Endothelial cell of umbilical vein (primary cell): ENCODE measurements around the gene SLC45A2. TPM values are rescaled to one million over a fixed set of nuclear protein-coding genes. Genes with fewer than 3 reads are reported as not detected.

Source experiments
- BruUV-seq: library from RNA; stranded (reverse); fragments of 400-500 nt; replicated peaks from 2 replicates; lab custom pipeline; 2021; lab: Mats Ljungman, UMichigan
- CTCF ChIA-PET: fragments of 300-600, 350-600 bp; sonication (Branson Sonifier 250); formaldehyde crosslinking; loops from one replicate; lab custom pipeline; 2021; ENCODE audit warnings: antibody characterized with exemption, inconsistent platforms; lab: Charles Lee
- POLR2A ChIA-PET: fragments of 300-600, 350-600 bp; sonication (Branson Sonifier 250); formaldehyde crosslinking; loops from one replicate; lab custom pipeline; 2021; ENCODE audit warnings: antibody characterized with exemption, inconsistent platforms; lab: Charles Lee
- DNase-seq: peaks from one replicate; pipeline ENCODE4 v3.0.0-alpha.2; 2011; ENCODE audit warnings: low read depth, low spot score
- FAIRE-seq: peaks from 2 replicates; lab custom pipeline; 2011; peaks lifted over from hg19 to GRCh38; lab: Jason Lieb, UNC
- H2AFZ ChIP-seq: 2 replicates; pipeline ENCODE4 v1.6.0; 2012; ENCODE audit warnings: low read depth, low read length, control low read depth, inconsistent platforms
- H3K27ac ChIP-seq: 2 replicates; pipeline ENCODE4 v1.5.1; 2011; ENCODE audit warnings: low read depth, mild to moderate bottlenecking, control low read depth, low read length, moderate library complexity; ENCODE audit not compliant: insufficient read depth
- H3K27me3 ChIP-seq, 2 experiments: 2 replicates each; pipeline versions ENCODE4 v1.6.0 to v1.6.1; 2011; ENCODE audit warnings: low read length in 2 of 2, mixed read lengths in 1 of 2; ENCODE audit not compliant: control insufficient read depth in 2 of 2, insufficient read depth in 2 of 2
- H3K36me3 ChIP-seq, 2 experiments: 2 replicates in 1 of 2; 3 replicates in 1 of 2; pipeline ENCODE4 v1.5.1; 2011; ENCODE audit warnings: low read length in 2 of 2, mild to moderate bottlenecking in 1 of 2, moderate library complexity in 1 of 2; ENCODE audit not compliant: control insufficient read depth in 2 of 2, insufficient read depth in 2 of 2; ENCODE audit errors: extremely low read depth in 1 of 2
- H3K4me1 ChIP-seq: 3 replicates; pipeline ENCODE4 v1.5.1; 2011; ENCODE audit warnings: mild to moderate bottlenecking, low read length; ENCODE audit not compliant: control insufficient read depth, insufficient read depth; ENCODE audit errors: extremely low read depth
- H3K4me2 ChIP-seq: 2 replicates; pipeline ENCODE4 v1.6.1; 2011; ENCODE audit warnings: low read length, control low read depth, mixed read lengths; ENCODE audit not compliant: insufficient read depth
- H3K4me3 ChIP-seq, 3 experiments: fragments of 200-600 bp in 1 of 3; sonication (generic), shearing (Covaris generic) in 1 of 3; replicated peaks in 1 of 3; 2 replicates each; pipeline ENCODE4 v1.5.1; 2011 to 2016; ENCODE audit warnings: control low read depth in 3 of 3, low read length in 3 of 3, mild to moderate bottlenecking in 2 of 3, inconsistent platforms in 1 of 3, low read depth in 1 of 3, moderate library complexity in 1 of 3; ENCODE audit not compliant: insufficient read depth in 1 of 3
- H3K79me2 ChIP-seq: 2 replicates; pipeline ENCODE4 v1.6.0; 2012; ENCODE audit warnings: low read length, inconsistent platforms; ENCODE audit not compliant: control insufficient read depth, insufficient read depth
- H3K9ac ChIP-seq: replicated peaks from 2 replicates; pipeline ENCODE3; 2011; ENCODE audit warnings: low read length, control low read depth; ENCODE audit not compliant: insufficient read depth; ENCODE audit errors: extremely low read depth
- H3K9me1 ChIP-seq: replicated peaks from 3 replicates; pipeline ENCODE4 v1.6.0; 2011; ENCODE audit warnings: mild to moderate bottlenecking, low read length; ENCODE audit not compliant: control insufficient read depth, insufficient read depth; ENCODE audit errors: extremely low read depth
- H3K9me3 ChIP-seq: replicated peaks from 2 replicates; pipeline ENCODE4 v1.5.1; 2012; ENCODE audit warnings: low read length, inconsistent platforms; ENCODE audit not compliant: control insufficient read depth, insufficient read depth
- H4K20me1 ChIP-seq: replicated peaks from 2 replicates; pipeline ENCODE3; 2011; ENCODE audit warnings: mild to moderate bottlenecking, low read length; ENCODE audit not compliant: control insufficient read depth, insufficient read depth; ENCODE audit errors: extremely low read depth
- CTCF ChIP-seq, 2 donors: IDR thresholded peaks; 1 replicate in 1 of 2; 2 replicates in 1 of 2; pipeline ENCODE4 v1.5.1; 2011; ENCODE audit warnings: low read length in 2 of 2, mild to moderate bottlenecking in 2 of 2, moderate library complexity in 2 of 2, control low read depth in 1 of 2, inconsistent platforms in 1 of 2, low read depth in 1 of 2; ENCODE audit not compliant: insufficient read depth in 1 of 2; ENCODE audit errors: extremely low read depth in 1 of 2
- EZH2 ChIP-seq: IDR thresholded peaks from 2 replicates; pipeline ENCODE4 v1.6.1; 2012; ENCODE audit warnings: borderline replicate concordance, low read depth, mild to moderate bottlenecking, moderate library complexity, low read length, inconsistent platforms; ENCODE audit not compliant: severe bottlenecking
- FOS ChIP-seq: IDR thresholded peaks from 2 replicates; pipeline ENCODE4 v1.6.1; 2011; ENCODE audit warnings: mild to moderate bottlenecking, low read length, moderate library complexity, borderline replicate concordance; ENCODE audit not compliant: insufficient read depth
- GATA2 ChIP-seq: IDR thresholded peaks from 2 replicates; pipeline ENCODE4 v1.7.0; 2011; ENCODE audit warnings: low read depth, mild to moderate bottlenecking, moderate library complexity, mixed read lengths, low read length; ENCODE audit not compliant: insufficient read length, insufficient read depth
- JUN ChIP-seq: IDR thresholded peaks from 2 replicates; pipeline ENCODE4 v1.6.1; 2011; ENCODE audit warnings: borderline replicate concordance, low read depth; ENCODE audit not compliant: insufficient read length, insufficient read depth
- MAX ChIP-seq: IDR thresholded peaks from 2 replicates; pipeline ENCODE4 v1.6.1; 2011; ENCODE audit not compliant: insufficient read depth, insufficient read length
- MYC ChIP-seq: IDR thresholded peaks from one replicate; pipeline ENCODE4 v1.6.1; 2011; ENCODE audit warnings: mild to moderate bottlenecking, low read depth, low read length
- POLR2A ChIP-seq: IDR thresholded peaks from 2 replicates; pipeline ENCODE4 v1.6.1; 2012; ENCODE audit warnings: low read depth, mild to moderate bottlenecking, control low read depth, low read length
- POLR2AphosphoS5 ChIP-seq: IDR thresholded peaks from 2 replicates; pipeline ENCODE4 v1.6.1; 2012; ENCODE audit warnings: low read depth, mild to moderate bottlenecking, control low read depth, low read length, moderate library complexity; ENCODE audit not compliant: insufficient read depth
- dilution Hi-C: fragments of 300-500 bp; cut with MboI; formaldehyde crosslinking; loops from one replicate; pipeline ENCODE4 v1.15.0; 2019; ENCODE audit warnings: low sequenced_read_pairs; ENCODE audit not compliant: extremely low pct_ligation_motif_present
- intact Hi-C: fragments of 100-400 bp; cut with micrococcal nuclease; formaldehyde crosslinking; loops from one replicate; pipeline ENCODE4 v1.10.0; 2022
- polyA plus RNA-seq, 4 experiments: library from polyadenylated mRNA; depleted of rRNA in 3 of 4; stranded (reverse) in 3 of 4; unstranded in 1 of 4; fragments of >200 nt; gene quantifications; 2 replicates each; pipeline versions ENCODE4 v1.2.1 to v1.2.3, GENCODE V29; 2011 to 2012; ENCODE audit warnings: missing spikeins in 1 of 4
- total RNA-seq: library from RNA; stranded (reverse); gene quantifications from 2 replicates; pipeline ENCODE4 v1.2.3, GENCODE V29; 2021

SLC45A2 gene
- total and polyA plus RNA-seq, 2 donors (not counting 3 experiments of a cell fraction or from before 2014, with no cell fraction given), result not detected

- H3K36me3 ChIP-seq, result peaks cover 0 to 6% of the 10 kb centered on the region in 2 experiments
- BruUV-seq, result no TSS peak
- H3K9ac ChIP-seq, result no peak overlapping the region
- no peaks in the 10 kb centered on the region for H4K20me1 ChIP-seq
- DNase-seq (no peak), FAIRE-seq (no peak)
- CTCF ChIA-PET, result no interaction called here
- no peak overlapping the region for H3K4me3 ChIP-seq
- TF ChIP-seq JUN (no peak), CTCF (IDR thresholded peaks at IDR 0.05; ENCODE audit: extremely low read depth in 1 of 2, insufficient read depth in 1 of 2, low read depth in 1 of 2, low read length in 2 of 2) (no peak), MAX (peak; percentile 4), MYC (no peak), POLR2AphosphoS5 (no peak)
- H3K27me3 ChIP-seq, result no peaks in the 10 kb centered on the region
- intact Hi-C loops (no loop called here), dilution Hi-C loops (no loop called here)
- H3K4me2 ChIP-seq, result no peak overlapping the region
- H3K9me1 ChIP-seq, result no peaks in the 10 kb centered on the region
- H3K79me2 ChIP-seq, result no peaks in the 10 kb centered on the region
- H3K4me1 ChIP-seq, result no peaks in the 10 kb centered on the region
- no peak overlapping the region for H2AFZ ChIP-seq
- POLR2A ChIA-PET, result no interaction called here
- H3K27ac ChIP-seq, result no peak overlapping the region
- no peaks in the 10 kb centered on the region for H3K9me3 ChIP-seq
Measured at GRCh38 chr5:33985447-33985846, 954 bp upstream of the SLC45A2 start.

DNA sequence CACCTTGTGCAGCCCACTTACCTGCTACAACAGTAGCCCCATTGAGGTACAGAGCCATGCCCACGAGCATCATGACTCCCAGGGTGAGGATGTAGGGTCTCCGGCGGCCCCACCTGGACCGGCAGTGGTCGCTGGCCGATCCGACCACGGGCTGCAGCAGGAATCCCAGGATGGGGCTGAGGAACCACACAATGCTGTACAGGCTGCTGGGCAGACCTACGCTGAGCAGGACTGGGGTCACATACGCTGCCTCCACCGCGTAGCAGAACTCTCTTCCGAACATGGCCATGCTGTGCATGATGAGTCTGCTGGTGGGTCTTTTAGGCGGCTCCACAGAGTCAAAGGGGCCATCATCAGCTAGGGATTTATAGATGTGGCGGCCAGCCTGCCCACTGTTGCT, 315 bp downstream of the SLC45A2 start:
- no peaks in the 10 kb centered on the region for H4K20me1 ChIP-seq
- H3K36me3 ChIP-seq, result peaks cover 0 to 6% of the 10 kb centered on the region in 2 experiments
- DNase-seq (no peak), FAIRE-seq (no peak)
- no peaks in the 10 kb centered on the region for H3K4me1 ChIP-seq
- intact Hi-C loops (no loop called here), dilution Hi-C loops (no loop called here)
- POLR2A ChIA-PET, result no interaction called here
- no peaks in the 10 kb centered on the region for H3K9me3 ChIP-seq
- H3K9me1 ChIP-seq, result no peaks in the 10 kb centered on the region
- CTCF ChIA-PET, result no interaction called here
- TF ChIP-seq MAX, result no peak
- no peak for TF ChIP-seq JUN
- no peak for TF ChIP-seq POLR2A
- TF ChIP-seq MYC, result no peak
- no peak for TF ChIP-seq FOS
- TF ChIP-seq EZH2, result no peak
- TF ChIP-seq GATA2, result no peak
- no peak for TF ChIP-seq CTCF (IDR thresholded peaks at IDR 0.05; ENCODE audit: extremely low read depth in 1 of 2, insufficient read depth in 1 of 2, low read depth in 1 of 2, low read length in 2 of 2)
- TF ChIP-seq POLR2AphosphoS5, result no peak
- H3K9ac ChIP-seq, result no peak overlapping the region
- H3K4me3 ChIP-seq, result no peak overlapping the region
- H2AFZ ChIP-seq, result no peak overlapping the region
- H3K27ac ChIP-seq, result no peak overlapping the region
- no peaks in the 10 kb centered on the region for H3K79me2 ChIP-seq
- H3K27me3 ChIP-seq, result no peaks in the 10 kb centered on the region
- no TSS peak for BruUV-seq
- H3K4me2 ChIP-seq, result no peak overlapping the region
